ENCODE results near the gene COPS2. TPM values are rescaled to one million over a fixed set of nuclear protein-coding genes. Genes with fewer than 3 reads are reported as not detected.
A peak's percentile ranks its signal among the peaks of the same experiment; 100 is the strongest.

Gene COPS2
- total and polyA plus RNA-seq, 9 of the 15 experiments (the other 6 are each of a cell fraction or from before 2014, with no cell fraction given) = 66.4 to 154 (median 117) TPM

DNA sequence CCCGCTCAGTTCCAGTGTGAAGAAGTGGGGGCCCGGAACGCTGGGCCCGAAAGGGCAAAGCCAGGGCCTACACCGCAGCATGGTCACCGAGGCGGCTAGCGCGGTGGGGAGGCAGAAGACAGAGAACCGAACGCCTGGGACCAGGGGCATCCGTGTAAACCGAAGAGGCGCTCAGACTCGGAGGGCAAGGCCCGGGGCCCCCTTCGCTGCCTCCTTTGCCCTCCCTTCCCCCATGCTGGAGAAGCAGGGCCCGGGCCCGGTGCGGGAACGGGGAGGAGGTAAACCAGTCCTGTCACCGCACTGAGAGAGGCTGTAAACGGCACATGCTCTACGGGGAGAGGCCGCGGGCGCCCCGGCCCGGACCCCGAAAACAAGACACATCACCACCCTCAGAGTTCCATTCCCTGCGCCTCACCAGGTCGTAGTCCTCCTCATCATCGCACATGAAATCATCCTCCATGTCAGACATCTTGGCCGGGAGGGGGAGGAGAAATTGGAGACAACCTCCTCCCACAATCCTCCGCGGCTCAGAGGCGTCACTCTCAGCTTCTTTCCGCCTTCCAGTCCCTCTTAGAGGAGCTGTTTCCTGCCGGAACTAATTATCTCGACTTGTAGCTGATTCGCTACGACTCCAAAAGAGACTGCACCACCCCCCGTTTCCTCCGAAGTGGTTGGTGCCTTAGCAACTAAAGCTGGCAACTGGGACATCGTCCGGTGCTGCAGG, at the start of gene COPS2 (continued):
- TF ChIP-seq, protein P1, sequence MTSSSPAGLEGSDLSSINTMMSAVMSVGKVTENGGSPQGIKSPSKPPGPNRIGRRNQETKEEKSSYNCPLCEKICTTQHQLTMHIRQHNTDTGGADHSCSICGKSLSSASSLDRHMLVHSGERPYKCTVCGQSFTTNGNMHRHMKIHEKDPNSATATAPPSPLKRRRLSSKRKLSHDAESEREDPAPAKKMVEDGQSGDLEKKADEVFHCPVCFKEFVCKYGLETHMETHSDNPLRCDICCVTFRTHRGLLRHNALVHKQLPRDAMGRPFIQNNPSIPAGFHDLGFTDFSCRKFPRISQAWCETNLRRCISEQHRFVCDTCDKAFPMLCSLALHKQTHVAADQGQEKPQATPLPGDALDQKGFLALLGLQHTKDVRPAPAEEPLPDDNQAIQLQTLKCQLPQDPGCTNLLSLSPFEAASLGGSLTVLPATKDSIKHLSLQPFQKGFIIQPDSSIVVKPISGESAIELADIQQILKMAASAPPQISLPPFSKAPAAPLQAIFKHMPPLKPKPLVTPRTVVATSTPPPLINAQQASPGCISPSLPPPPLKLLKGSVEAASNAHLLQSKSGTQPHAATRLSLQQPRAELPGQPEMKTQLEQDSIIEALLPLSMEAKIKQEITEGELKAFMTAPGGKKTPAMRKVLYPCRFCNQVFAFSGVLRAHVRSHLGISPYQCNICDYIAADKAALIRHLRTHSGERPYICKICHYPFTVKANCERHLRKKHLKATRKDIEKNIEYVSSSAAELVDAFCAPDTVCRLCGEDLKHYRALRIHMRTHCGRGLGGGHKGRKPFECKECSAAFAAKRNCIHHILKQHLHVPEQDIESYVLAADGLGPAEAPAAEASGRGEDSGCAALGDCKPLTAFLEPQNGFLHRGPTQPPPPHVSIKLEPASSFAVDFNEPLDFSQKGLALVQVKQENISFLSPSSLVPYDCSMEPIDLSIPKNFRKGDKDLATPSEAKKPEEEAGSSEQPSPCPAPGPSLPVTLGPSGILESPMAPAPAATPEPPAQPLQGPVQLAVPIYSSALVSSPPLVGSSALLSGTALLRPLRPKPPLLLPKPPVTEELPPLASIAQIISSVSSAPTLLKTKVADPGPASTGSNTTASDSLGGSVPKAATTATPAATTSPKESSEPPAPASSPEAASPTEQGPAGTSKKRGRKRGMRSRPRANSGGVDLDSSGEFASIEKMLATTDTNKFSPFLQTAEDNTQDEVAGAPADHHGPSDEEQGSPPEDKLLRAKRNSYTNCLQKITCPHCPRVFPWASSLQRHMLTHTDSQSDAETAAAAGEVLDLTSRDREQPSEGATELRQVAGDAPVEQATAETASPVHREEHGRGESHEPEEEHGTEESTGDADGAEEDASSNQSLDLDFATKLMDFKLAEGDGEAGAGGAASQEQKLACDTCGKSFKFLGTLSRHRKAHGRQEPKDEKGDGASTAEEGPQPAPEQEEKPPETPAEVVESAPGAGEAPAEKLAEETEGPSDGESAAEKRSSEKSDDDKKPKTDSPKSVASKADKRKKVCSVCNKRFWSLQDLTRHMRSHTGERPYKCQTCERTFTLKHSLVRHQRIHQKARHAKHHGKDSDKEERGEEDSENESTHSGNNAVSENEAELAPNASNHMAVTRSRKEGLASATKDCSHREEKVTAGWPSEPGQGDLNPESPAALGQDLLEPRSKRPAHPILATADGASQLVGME (CRISPR knock-in tag; IDR thresholded peaks at IDR 0.05) = no peak
- peak; percentile 79; the same call in 1 of the 2 replicates for TF ChIP-seq GTF2E2 (tag; IDR thresholded peaks at IDR 0.05)
- peak; percentile 87 for TF ChIP-seq SUPT5H (IDR thresholded peaks at IDR 0.05)
- TF ChIP-seq HNRNPUL1 (IDR thresholded peaks at IDR 0.05; ENCODE audit: low read length) = no peak
- no peak for TF ChIP-seq ZNF217 (CRISPR knock-in tag; IDR thresholded peaks at IDR 0.05)
- TF ChIP-seq SMAD2 (IDR thresholded peaks at IDR 0.05; ENCODE audit: low read depth, low read length) = no peak
- peak; percentile 80; the same call in 1 of the 2 replicates for TF ChIP-seq NBN (IDR thresholded peaks at IDR 0.05; ENCODE audit: low read depth)
- no peak for TF ChIP-seq ZNF584 (CRISPR knock-in tag; IDR thresholded peaks at IDR 0.05; ENCODE audit: low read depth)
- no peak for TF ChIP-seq ZNF224 (CRISPR knock-in tag; IDR thresholded peaks at IDR 0.05)
- no peak for TF ChIP-seq SNRNP70 (optimal IDR thresholded peaks at IDR 0.05; ENCODE audit: low read depth, low read length)
- TF ChIP-seq SIN3A (IDR thresholded peaks at IDR 0.05; ENCODE audit: borderline replicate concordance in 2 of 2, control insufficient read depth in 1 of 2, low read depth in 2 of 2, low read length in 2 of 2) = peak; percentile 84 to 97; a peak in 3 of 4 replicates
- peak; percentile 53; the same call in 1 of the 2 replicates for TF ChIP-seq ZNF24 (IDR thresholded peaks at IDR 0.05)
- TF ChIP-seq, protein P2, sequence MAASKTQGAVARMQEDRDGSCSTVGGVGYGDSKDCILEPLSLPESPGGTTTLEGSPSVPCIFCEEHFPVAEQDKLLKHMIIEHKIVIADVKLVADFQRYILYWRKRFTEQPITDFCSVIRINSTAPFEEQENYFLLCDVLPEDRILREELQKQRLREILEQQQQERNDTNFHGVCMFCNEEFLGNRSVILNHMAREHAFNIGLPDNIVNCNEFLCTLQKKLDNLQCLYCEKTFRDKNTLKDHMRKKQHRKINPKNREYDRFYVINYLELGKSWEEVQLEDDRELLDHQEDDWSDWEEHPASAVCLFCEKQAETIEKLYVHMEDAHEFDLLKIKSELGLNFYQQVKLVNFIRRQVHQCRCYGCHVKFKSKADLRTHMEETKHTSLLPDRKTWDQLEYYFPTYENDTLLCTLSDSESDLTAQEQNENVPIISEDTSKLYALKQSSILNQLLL (CRISPR knock-in tag; IDR thresholded peaks at IDR 0.05; ENCODE audit: borderline replicate concordance) = no peak
- TF ChIP-seq ESRRA (IDR thresholded peaks at IDR 0.05; ENCODE audit: borderline replicate concordance, low read depth) = peak; percentile 79; the same call in 1 of the 2 replicates
- TF ChIP-seq KHSRP (IDR thresholded peaks at IDR 0.05) = no peak
- peak; percentile 40 for TF ChIP-seq KDM5B (IDR thresholded peaks at IDR 0.05; ENCODE audit: insufficient replicate concordance, low read depth, low read length)
- TF ChIP-seq, protein P3, sequence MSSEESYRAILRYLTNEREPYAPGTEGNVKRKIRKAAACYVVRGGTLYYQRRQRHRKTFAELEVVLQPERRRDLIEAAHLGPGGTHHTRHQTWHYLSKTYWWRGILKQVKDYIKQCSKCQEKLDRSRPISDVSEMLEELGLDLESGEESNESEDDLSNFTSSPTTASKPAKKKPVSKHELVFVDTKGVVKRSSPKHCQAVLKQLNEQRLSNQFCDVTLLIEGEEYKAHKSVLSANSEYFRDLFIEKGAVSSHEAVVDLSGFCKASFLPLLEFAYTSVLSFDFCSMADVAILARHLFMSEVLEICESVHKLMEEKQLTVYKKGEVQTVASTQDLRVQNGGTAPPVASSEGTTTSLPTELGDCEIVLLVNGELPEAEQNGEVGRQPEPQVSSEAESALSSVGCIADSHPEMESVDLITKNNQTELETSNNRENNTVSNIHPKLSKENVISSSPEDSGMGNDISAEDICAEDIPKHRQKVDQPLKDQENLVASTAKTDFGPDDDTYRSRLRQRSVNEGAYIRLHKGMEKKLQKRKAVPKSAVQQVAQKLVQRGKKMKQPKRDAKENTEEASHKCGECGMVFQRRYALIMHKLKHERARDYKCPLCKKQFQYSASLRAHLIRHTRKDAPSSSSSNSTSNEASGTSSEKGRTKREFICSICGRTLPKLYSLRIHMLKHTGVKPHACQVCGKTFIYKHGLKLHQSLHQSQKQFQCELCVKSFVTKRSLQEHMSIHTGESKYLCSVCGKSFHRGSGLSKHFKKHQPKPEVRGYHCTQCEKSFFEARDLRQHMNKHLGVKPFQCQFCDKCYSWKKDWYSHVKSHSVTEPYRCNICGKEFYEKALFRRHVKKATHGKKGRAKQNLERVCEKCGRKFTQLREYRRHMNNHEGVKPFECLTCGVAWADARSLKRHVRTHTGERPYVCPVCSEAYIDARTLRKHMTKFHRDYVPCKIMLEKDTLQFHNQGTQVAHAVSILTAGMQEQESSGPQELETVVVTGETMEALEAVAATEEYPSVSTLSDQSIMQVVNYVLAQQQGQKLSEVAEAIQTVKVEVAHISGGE (CRISPR knock-in tag; IDR thresholded peaks at IDR 0.05) = peak; percentile 99 to 100 (median 99)
